HG02885 (cell line): ENCODE results near the gene NDC80.
"Not testable (repeated sequence)": the region's sequence is repeated elsewhere in the genome, so short reads cannot be mapped to it uniquely, and the experiment has no call there.

Experiments used
- ATAC-seq: cut with Tn5 transposase; IDR thresholded peaks from one replicate; pipeline ENCODE4 v1.9.1; 2021; ENCODE audit warnings: mild to moderate bottlenecking; ENCODE audit not compliant: unreplicated experiment, poor library complexity

Gene NDC80

GRCh38 chr18:2571200-2572170 is at the start of gene NDC80, which contains the start of gene METTL4:
NDC80 (plus strand) TSS chr18:2571557; CDS start chr18:2572986, 1,429 bp downstream.
METTL4 (minus strand) TSS chr18:2571505; CDS start chr18:2567216, 4,289 bp downstream.
- ATAC-seq: peak; percentile 84

DNA sequence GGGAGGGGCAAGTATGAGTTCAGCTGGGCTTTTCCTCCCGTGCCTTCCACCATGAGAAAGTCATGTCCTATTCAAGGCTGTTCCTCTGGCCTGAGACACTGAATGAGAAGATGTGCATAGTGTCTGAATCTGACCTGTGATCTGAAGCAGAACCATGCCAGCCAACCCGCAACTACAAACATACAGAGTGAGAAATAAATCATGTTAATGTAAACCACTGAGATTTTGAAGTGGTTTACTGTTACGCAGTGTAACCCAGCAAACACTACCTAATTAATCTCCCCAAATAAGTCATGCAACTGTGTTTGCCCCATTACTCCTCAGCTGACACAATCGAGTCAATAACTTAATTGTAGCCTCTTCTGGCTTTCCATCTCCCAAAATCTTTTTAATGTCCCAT is 49.2 kb upstream of the NDC80 start:
- no peak for ATAC-seq

- ATAC-seq: not testable (repeated sequence)
These were observed 46.6 kb upstream of the NDC80 start for GRCh38 chr18:2524794-2525198.

- ATAC-seq: no peak
These were observed 45.0 kb upstream of the NDC80 start for GRCh38 chr18:2526329-2526728.

DNA sequence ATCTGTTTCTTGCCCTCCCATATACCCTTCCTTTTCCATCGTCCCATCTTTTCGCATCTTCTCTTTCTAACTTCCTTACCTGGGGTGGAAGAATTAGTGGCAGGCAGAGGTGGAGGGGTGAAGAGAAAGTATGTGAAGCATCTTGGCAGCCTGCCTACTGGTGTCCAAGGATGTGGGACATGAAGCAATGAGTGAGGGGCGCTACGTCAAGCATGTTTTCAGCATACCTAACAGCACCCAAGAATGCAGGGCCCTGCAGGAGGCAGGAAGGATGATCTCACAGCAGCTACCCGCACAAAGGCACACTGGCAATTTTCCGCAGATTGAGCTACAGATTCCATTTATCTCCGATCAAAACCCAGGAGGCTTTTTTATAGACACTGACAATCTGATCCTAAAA is 42.2 kb upstream of the NDC80 start:
- no peak for ATAC-seq

DNA sequence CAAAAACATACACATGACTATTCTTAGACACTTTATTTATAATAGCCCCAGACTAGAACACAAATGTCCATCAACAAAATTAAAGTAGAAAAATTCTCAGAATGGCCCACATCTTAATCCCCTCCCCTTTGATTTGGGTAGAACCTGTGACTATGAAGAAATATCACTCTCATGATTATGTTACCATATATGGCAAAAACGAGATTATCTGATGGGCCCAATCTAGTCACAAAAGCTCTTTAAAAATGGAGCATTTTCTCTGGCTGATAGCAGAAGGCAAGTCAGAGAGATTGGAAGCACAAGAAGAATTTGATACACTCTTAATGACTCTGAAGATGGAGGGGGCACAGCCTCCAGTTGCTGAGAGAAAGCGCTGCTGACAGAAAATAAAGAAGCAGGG is 39.6 kb upstream of the NDC80 start:
- no peak for ATAC-seq

- ATAC-seq: no peak
These were observed 38.6 kb upstream of the NDC80 start for GRCh38 chr18:2532797-2533196.

- ATAC-seq: no peak
These were observed 36.5 kb upstream of the NDC80 start for GRCh38 chr18:2534906-2535305.

- ATAC-seq: no peak
These were observed 35.9 kb upstream of the NDC80 start for GRCh38 chr18:2535419-2535910.

DNA sequence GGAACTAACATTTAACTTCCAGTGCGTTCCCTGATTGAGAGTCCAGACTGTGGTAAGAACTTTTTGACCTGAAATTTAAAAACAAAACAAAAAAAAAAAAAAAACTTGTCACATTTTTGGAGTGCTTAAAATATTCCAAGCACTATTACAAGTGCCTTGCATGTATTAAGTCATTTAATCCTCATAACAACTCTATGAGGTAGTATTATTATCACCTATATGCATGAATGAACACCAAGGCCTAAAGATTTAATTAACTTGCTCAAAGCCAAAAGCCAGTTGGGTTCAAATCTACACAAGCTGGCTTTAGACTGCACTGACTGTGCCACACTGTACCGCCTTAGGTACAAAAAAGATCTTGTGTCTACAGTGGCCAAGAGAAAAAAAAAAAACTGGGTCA is 35.3 kb upstream of the NDC80 start:
- no peak for ATAC-seq

DNA sequence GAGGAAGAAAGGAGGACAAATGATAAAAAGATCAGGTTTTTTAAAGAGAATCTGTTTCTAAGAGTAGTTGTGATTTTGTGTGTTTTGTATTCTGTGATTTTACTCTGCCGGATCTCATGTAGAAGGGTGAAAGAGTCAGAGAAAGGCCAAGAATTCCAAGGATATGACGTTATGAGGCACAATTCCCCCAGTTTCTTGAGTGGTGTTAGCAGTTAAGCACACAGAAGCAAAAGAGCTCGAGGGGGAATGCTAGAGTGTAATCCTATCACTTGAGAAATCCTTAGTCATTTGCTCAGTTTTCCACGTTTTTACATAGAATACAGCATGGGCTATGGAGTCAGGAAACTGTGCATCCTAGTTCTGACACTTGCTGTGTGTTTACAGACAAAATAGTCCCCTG is 34.9 kb upstream of the NDC80 start:
- no peak for ATAC-seq

- ATAC-seq: no peak
These were observed 34.1 kb upstream of the NDC80 start for GRCh38 chr18:2537296-2537695.

GRCh38 chr18:2538236-2538635 is 33.1 kb upstream of the NDC80 start:
- no peak for ATAC-seq

- ATAC-seq: no peak
These were observed 32.5 kb upstream of the NDC80 start for GRCh38 chr18:2538844-2539243.

- ATAC-seq: no peak
These were observed 30.8 kb upstream of the NDC80 start for GRCh38 chr18:2540575-2540974.

- ATAC-seq: peak; percentile 88
These were observed 29.3 kb upstream of the NDC80 start for GRCh38 chr18:2541925-2542563.

GRCh38 chr18:2545155-2545554 is 26.2 kb upstream of the NDC80 start:
- ATAC-seq: no peak

GRCh38 chr18:2547477-2548087 is 23.8 kb upstream of the NDC80 start:
- peak; percentile 83 for ATAC-seq

DNA sequence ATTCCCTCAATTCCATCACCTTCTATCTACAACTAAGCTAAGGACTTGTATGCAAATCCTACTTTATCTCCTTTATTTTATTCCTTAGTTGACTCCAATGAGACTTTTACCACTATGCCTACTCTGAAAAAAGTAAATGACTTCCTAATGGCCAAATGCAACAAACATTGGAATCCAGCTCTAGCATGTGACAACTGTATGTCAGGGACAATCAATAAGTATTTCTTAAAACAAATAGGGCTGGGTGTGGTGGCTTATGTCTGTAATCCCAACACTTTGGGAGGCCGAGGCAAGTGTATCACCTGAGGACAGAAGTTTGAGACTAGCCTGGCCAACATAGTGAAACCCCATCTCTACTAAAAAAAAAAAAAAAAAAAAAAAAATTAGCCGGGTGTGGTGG is 21.9 kb upstream of the NDC80 start:
- ATAC-seq: no peak

GRCh38 chr18:2551425-2551824 is 19.9 kb upstream of the NDC80 start:
- no peak for ATAC-seq

GRCh38 chr18:2554696-2555095 is 16.7 kb upstream of the NDC80 start:
- no peak for ATAC-seq
